HG02885 (cell line): ENCODE results near the gene ANKEF1.
A peak's percentile ranks its signal among the peaks of the same experiment; 100 is the strongest.
"Not testable (repeated sequence)": the region's sequence is repeated elsewhere in the genome, so short reads cannot be mapped to it uniquely, and the experiment has no call there.

ENCODE experiments used
- ATAC-seq: cut with Tn5 transposase; IDR thresholded peaks from one replicate; pipeline ENCODE4 v1.9.1; 2021; ENCODE audit warnings: mild to moderate bottlenecking; ENCODE audit not compliant: unreplicated experiment, poor library complexity

Gene ANKEF1

GRCh38 chr20:10031451-10032215, 3.2 kb upstream of the ANKEF1 start:
- ATAC-seq: not testable (repeated sequence)

DNA sequence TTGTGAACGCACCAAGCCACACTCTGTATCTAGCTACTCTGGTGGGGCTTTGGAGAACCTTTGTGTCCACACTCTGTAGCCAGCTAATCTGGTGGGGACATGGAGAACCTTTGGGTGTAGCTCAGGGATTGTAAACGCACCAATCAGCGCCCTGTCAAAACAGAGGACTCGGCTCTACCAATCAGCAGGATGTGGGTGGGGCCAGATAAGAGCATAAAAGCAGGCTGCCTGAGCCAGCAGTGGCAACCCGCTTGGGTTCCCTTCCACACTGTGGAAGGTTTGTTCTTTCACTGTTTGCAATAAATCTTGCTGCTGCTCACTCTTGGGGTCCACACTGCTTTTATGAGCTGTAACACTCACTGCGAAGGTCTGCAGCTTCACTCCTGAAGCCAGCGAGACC, 2.5 kb upstream of the ANKEF1 start:
- not testable (repeated sequence) for ATAC-seq

DNA sequence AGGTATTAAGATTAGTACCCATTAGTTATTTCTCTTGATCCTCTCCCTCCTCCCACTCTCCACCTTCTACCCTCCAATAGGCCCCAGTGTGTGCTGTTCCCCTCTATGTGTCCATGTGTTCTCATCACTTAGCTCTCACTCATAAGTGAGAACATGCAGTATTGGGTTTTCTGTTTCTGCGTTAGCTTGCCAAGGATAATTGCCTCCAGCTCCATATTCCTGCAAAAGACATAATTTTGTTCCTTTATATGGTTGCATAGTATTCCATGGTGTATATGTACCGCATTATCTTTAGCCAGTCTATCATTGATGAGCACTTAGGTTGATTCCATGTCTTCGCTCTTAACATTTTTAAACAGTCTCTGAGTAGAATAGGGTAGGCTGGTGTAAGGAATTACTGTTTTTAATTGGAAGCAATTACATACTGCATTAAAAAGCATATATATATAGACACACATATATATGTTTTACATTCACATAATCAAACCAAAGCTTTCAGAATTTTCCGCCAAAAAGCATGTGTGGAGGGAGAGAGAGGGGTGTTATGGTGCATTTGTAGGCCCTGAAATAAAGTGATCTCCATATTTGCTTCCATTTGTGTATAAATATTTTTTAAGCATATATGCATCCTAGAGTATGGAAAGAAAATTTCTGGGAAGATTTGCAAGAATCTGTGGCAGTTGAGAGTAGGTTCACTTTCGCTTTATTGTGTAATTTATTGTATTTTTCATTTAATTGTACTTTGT, 709 bp upstream of the ANKEF1 start:
- no peak for ATAC-seq

DNA sequence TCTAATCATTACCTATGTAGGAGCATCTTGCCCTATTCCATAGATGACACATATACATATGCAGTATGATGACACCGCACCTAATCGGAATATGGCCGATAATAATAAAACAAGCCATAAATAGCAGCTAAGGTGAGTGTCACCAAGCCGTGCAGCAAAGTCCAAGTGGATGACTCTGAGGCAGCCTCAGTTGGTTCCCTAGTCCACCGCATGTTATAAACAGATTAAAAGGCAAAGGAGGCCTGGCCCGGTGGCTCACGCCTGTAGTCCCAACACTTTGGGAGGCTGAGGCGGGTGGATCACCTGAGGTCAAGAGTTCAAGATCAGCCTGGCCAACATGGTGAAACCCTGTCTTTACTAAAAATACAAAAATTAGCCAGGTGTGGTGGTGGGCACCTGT, 1.5 kb downstream of the ANKEF1 start:
- ATAC-seq: not testable (repeated sequence)

GRCh38 chr20:10040070-10040975, 5.5 kb downstream of the ANKEF1 start:
- ATAC-seq: no peak

DNA sequence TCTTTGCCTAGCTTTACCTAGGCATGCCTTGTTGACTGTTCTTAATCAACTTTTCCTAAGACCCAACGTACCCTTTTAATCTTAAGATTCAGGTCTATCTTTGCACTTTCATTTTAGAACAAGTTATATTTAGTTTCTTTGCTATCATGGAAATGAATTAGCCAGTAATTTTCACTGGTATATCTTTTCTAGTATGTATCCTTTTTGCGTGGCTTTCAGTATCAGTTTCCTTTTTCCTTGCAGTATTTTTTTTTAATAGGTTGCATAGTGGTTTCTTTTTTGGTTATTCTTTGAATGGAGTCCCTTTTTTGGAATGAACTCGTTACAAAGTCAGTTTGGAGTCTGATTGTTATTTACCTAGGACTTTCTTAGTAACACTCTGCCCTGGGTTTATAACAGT, 7.3 kb downstream of the ANKEF1 start:
- ATAC-seq: no peak

DNA sequence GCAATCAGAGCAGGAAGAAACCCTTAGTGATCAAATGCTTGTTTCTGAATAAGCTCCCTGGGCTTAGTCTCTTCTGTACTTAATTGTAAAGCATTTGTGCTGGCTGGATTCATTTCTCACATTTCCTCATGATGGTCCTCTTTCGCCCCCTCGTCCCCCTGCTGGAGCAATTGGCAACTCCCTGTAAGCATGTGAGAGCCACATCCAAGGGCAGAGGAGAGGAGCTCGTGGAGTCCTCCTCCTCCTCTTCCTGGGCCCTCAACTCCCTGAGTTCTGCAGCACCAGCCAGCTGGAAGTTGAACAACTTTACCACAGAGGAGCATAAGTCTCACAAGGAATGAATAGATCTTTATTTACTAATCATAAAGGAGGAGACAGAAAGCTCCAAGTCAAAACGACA, 12.6 kb downstream of the ANKEF1 start:
- no peak for ATAC-seq

GRCh38 chr20:10051185-10051584, 16.4 kb downstream of the ANKEF1 start:
- ATAC-seq: no peak

DNA sequence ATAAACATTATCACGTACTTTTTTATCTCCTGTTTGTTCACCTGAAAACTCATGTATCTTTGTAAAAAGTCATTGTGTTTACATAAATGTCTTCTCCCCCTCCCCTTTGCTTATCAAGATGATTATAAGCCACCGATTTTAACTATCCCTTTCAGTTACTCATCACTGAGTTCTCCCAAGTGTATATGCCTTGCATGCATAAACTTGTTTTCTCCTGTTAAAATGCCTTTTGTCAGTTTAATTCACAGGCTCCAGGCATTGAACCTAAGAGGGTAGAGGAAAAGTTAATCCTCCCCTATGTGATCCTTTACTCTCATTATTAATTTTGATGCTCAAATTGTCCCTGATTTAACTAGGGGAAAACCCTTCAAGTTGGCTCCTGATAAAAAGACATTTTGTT, 24.2 kb downstream of the ANKEF1 start:
- no peak for ATAC-seq

DNA sequence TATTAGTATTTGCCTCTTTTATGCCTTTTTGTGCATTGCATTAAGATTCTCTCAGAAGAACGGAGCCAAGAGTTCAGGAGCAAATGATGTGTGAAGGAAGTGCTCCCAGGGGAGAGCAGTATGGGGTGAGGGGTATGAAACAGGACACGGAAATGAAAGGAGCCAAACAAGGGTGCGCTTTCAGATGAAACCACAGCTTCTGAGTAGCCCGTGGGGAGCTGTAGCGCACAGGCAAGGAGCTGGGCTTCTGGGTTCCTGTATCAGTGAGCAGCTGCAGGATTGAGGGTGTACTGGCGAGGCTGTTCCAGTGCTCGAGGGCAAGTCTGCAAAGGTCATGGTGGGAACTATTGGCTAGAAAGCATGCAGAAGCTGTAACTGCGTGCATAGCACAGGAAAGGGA, 25.4 kb downstream of the ANKEF1 start:
- peak; percentile 83 for ATAC-seq

GRCh38 chr20:10061641-10062040, 26.9 kb downstream of the ANKEF1 start:
- ATAC-seq: no peak

DNA sequence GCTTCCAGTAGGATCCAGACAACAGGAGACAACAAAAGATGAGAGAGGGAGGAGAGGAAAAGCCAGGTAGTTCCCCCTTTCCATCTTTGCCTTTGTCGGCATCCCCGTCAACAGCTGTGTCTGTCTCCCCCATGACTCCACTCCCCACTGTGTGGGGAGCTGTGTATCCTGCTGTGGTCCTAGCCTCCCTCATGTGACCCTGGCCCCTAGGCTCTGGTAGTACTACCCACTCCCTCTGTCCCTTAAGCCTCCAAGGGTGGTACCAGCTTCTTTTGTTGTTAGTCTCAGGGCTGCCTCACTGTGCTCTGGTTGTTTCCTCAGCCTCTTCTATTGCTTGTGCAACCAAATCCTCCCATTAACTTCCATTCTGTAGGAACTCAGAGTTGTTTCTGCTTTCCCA, 28.7 kb downstream of the ANKEF1 start:
- ATAC-seq: no peak

DNA sequence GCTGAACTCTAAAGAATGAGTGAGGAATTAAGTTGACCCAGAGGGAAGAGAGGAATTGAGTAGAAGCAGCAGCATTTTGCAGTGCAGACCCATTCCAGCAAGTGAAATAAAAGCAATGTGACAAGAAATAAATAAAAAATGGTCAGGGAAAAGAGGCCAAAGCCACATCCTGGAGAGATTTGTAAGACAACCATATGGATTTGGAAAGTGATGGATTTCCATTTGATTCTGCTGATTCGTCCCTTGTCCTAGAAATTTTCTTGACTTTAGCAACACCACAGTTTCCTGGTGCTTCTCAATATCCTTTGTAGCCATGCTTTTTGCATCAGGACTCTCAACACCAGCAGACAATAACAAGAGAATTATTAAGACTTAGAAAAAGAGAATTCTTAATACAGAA, 29.8 kb downstream of the ANKEF1 start:
- ATAC-seq: no peak

DNA sequence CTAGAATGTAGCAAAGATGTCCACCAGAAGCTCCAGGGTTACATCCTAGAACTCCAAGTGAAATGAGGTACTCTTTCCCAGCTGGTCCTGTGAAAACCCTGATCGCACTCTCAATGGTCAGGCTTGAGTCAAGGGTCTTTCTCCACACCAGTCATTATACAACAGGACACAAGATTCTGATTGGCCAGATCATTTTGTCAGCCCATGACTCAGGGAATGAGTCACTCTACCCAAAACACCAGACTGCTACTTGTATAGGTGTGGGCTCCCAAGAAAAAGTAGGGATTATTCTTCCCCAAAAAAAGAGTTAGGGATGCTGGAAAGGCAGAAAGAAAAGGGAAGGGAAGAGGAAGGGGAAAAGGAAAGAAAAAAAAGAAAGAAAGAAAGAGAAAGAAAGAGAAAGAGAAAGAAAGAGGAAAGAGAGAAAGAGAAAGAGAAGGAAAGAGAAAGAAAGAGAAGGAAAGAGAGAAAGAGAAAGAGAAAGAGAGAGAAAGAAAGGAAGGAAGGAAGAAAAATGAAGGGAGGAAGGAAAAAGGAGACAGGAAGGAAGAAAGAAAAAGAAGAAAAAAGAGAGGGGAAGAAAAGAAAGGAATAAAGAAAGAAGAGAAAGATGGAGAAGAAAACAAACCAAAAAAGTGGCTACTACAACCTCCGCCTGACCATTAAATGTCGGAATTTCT, 30.5 kb downstream of the ANKEF1 start:
- no peak for ATAC-seq

DNA sequence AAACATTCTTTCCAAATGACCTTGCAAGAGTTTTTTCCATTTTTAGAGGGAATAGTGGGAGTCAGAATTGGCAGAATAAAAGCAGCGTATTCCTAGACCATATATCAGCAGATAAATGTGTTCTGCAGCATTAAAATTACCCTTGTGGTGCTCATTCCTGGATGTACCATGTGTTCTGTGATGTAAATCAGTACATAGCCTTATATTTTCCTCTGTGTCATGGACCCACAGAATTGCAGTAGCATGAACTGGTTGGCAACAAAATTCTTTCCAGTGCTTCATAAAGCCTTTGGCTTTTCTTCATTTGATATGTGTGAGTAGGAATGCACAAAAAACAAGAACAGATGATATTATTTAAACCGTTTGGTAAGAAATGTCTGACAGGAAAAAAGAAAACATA, 32.5 kb downstream of the ANKEF1 start:
- no peak for ATAC-seq

DNA sequence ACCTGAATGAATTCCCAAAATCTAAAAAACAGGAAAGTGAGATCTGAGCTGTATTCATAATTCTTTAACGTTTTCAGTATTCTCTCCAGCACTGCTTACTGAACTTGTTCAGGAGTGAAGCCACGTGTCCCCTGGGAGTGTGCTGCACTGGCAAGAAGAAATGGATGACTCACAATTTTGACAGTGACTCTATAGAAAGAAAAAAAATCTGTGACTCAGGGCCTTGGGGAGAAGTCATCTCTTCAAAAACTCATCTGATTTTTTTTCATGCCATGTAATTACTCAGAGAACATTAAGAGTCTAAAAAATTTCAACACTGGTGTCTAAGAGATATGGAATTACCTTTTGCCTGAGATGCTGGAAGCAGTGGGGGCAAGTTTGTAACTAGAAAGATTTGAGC, 39.7 kb downstream of the ANKEF1 start:
- no peak for ATAC-seq

DNA sequence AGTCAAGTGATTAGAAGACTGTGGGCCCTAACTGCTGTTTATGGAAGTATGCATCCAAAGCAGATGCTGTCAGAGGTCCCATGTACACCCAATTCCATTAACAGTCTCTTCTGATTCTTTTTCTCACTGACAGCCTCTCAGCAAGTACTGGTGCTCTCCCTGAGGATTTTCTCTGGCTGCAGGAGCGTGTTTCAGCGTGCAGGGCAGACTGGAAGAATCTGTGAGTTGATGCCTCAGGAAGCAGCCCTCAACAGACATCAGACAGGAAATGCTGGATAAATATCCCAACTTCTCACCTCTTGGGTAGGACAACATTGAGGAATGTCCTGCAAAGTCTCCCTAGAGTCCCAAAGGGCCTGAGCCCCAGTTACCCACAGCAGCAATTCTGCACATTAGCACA, 40.8 kb downstream of the ANKEF1 start:
- no peak for ATAC-seq

- ATAC-seq: no peak
These were observed 41.6 kb downstream of the ANKEF1 start for GRCh38 chr20:10076126-10077080.

- no peak for ATAC-seq
These were observed 42.3 kb downstream of the ANKEF1 start for GRCh38 chr20:10077081-10077471.
